ENCODE measurements around the gene CELF1.

DNA sequence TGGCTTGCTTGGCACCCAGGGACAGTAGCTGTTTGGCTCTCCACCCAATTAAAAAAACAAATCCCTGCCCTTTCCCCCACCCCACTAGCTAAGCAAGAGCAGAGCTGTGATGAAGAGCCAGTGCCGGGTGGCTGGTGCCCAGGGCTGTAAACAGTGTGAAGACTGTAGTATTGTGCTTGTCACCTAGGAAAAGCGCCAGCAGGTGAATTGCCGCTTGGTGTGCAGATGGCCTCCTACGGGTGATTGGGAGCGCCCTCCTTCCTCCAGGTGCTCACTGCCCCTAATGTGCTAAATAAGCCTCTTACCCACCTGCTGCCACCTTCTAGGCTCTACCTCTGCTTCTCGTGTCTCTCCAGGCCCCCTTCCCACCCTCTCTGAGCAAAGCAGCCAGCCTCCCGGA lies 85.6 kb downstream of the CELF1 start:
- TF ChIP-seq, protein P1, sequence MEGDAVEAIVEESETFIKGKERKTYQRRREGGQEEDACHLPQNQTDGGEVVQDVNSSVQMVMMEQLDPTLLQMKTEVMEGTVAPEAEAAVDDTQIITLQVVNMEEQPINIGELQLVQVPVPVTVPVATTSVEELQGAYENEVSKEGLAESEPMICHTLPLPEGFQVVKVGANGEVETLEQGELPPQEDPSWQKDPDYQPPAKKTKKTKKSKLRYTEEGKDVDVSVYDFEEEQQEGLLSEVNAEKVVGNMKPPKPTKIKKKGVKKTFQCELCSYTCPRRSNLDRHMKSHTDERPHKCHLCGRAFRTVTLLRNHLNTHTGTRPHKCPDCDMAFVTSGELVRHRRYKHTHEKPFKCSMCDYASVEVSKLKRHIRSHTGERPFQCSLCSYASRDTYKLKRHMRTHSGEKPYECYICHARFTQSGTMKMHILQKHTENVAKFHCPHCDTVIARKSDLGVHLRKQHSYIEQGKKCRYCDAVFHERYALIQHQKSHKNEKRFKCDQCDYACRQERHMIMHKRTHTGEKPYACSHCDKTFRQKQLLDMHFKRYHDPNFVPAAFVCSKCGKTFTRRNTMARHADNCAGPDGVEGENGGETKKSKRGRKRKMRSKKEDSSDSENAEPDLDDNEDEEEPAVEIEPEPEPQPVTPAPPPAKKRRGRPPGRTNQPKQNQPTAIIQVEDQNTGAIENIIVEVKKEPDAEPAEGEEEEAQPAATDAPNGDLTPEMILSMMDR (conservative IDR thresholded peaks at IDR 0.05 in 1 of 2, IDR thresholded peaks at IDR 0.05 in 1 of 2; ENCODE audit: extremely low read depth in 1 of 2, insufficient read depth in 1 of 2, low read depth in 1 of 2, low read length in 2 of 2): no peak
- TF ChIP-seq EZH2 (IDR thresholded peaks at IDR 0.05; ENCODE audit: borderline replicate concordance, low read length): no peak

Data from mammary epithelial cell (primary cell).